ENCODE measurements around the gene PRR7. TPM values are rescaled to one million over a fixed set of nuclear protein-coding genes. Genes with fewer than 3 reads are reported as not detected.

Gene PRR7
- total and polyA plus RNA-seq, 2 of the 13 experiments (the other 11 are each of a cell fraction or from before 2014, with no cell fraction given): 4.8 to 5.0 TPM

DNA sequence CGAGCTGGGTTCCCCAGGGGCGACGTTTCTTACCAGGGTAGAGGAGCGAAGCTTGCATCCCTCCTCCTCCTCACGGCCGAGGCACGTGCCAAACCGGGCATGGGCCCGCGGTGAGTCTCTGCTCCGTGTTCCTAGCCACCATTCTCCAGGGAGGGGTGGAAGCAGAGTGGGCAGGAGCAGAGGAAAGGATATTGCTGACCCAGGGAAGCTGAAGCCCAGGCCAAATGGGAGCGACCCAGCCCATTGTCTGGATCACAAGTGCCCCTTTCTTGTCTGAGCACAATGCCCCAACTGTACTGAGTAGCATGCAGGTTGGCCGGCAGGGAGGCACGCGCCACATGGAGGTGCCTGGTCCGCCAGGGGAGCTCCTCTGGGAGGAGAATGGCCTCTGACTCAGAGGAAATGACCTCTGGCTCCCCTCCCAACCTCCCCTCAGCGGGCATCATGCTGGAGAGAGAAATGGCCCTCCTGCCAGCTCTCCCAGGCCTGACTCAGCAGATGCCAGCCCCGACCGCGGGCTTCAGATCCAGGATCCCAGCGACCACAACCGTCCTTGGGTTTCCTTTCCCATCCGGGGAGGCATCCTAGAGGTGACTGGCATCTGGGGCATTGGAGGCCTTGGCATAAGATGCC, 1.1 kb downstream of the PRR7 start (continued):
- TF ChIP-seq, protein P1, sequence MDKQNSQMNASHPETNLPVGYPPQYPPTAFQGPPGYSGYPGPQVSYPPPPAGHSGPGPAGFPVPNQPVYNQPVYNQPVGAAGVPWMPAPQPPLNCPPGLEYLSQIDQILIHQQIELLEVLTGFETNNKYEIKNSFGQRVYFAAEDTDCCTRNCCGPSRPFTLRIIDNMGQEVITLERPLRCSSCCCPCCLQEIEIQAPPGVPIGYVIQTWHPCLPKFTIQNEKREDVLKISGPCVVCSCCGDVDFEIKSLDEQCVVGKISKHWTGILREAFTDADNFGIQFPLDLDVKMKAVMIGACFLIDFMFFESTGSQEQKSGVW (CRISPR knock-in tag; IDR thresholded peaks at IDR 0.05; ENCODE audit: borderline replicate concordance): no peak
- TF ChIP-seq, protein P2, sequence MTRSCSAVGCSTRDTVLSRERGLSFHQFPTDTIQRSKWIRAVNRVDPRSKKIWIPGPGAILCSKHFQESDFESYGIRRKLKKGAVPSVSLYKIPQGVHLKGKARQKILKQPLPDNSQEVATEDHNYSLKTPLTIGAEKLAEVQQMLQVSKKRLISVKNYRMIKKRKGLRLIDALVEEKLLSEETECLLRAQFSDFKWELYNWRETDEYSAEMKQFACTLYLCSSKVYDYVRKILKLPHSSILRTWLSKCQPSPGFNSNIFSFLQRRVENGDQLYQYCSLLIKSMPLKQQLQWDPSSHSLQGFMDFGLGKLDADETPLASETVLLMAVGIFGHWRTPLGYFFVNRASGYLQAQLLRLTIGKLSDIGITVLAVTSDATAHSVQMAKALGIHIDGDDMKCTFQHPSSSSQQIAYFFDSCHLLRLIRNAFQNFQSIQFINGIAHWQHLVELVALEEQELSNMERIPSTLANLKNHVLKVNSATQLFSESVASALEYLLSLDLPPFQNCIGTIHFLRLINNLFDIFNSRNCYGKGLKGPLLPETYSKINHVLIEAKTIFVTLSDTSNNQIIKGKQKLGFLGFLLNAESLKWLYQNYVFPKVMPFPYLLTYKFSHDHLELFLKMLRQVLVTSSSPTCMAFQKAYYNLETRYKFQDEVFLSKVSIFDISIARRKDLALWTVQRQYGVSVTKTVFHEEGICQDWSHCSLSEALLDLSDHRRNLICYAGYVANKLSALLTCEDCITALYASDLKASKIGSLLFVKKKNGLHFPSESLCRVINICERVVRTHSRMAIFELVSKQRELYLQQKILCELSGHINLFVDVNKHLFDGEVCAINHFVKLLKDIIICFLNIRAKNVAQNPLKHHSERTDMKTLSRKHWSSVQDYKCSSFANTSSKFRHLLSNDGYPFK (CRISPR knock-in tag; IDR thresholded peaks at IDR 0.05; ENCODE audit: borderline replicate concordance): peak; percentile 47; the same call in 1 of the 2 replicates
- TF ChIP-seq ZNF232 (CRISPR knock-in tag; IDR thresholded peaks at IDR 0.05; ENCODE audit: borderline replicate concordance) (no peak), PRPF4 (IDR thresholded peaks at IDR 0.05; ENCODE audit: low read depth, low read length, poor library complexity, severe bottlenecking) (no peak), SRSF9 (IDR thresholded peaks at IDR 0.05; ENCODE audit: borderline replicate concordance, insufficient read depth, low read depth, low read length, poor library complexity, severe bottlenecking) (no peak), KMT2B (CRISPR knock-in tag; IDR thresholded peaks at IDR 0.05) (peak; percentile 58; the same call in 1 of the 2 replicates), TBX2 (CRISPR knock-in tag; IDR thresholded peaks at IDR 0.05; ENCODE audit: borderline replicate concordance) (peak; percentile 62; the same call in 1 of the 2 replicates), MXI1 (IDR thresholded peaks at IDR 0.05; ENCODE audit: borderline replicate concordance, low read depth, low read length) (peak; percentile 87; the same call in 1 of the 3 replicates), ZNF30 (CRISPR knock-in tag; IDR thresholded peaks at IDR 0.05) (no peak), SSRP1 (CRISPR knock-in tag; IDR thresholded peaks at IDR 0.05) (no peak), REL (CRISPR knock-in tag; conservative IDR thresholded peaks at IDR 0.05) (no peak), ZNF720 (CRISPR knock-in tag; IDR thresholded peaks at IDR 0.05) (no peak), ZNF552 (CRISPR knock-in tag; IDR thresholded peaks at IDR 0.05; ENCODE audit: borderline replicate concordance) (no peak), ZNF143 (CRISPR knock-in tag; IDR thresholded peaks at IDR 0.05) (no peak)
- TF ChIP-seq, protein P3, sequence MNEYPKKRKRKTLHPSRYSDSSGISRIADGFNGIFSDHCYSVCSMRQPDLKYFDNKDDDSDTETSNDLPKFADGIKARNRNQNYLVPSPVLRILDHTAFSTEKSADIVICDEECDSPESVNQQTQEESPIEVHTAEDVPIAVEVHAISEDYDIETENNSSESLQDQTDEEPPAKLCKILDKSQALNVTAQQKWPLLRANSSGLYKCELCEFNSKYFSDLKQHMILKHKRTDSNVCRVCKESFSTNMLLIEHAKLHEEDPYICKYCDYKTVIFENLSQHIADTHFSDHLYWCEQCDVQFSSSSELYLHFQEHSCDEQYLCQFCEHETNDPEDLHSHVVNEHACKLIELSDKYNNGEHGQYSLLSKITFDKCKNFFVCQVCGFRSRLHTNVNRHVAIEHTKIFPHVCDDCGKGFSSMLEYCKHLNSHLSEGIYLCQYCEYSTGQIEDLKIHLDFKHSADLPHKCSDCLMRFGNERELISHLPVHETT (CRISPR knock-in tag; conservative IDR thresholded peaks at IDR 0.05): 0 out of 2 replicates have a peak, but pooled peaks have one; percentile 25
- TF ChIP-seq, protein P4, sequence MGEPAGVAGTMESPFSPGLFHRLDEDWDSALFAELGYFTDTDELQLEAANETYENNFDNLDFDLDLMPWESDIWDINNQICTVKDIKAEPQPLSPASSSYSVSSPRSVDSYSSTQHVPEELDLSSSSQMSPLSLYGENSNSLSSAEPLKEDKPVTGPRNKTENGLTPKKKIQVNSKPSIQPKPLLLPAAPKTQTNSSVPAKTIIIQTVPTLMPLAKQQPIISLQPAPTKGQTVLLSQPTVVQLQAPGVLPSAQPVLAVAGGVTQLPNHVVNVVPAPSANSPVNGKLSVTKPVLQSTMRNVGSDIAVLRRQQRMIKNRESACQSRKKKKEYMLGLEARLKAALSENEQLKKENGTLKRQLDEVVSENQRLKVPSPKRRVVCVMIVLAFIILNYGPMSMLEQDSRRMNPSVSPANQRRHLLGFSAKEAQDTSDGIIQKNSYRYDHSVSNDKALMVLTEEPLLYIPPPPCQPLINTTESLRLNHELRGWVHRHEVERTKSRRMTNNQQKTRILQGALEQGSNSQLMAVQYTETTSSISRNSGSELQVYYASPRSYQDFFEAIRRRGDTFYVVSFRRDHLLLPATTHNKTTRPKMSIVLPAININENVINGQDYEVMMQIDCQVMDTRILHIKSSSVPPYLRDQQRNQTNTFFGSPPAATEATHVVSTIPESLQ (CRISPR knock-in tag; conservative IDR thresholded peaks at IDR 0.05): no peak
- TF ChIP-seq, protein P5, sequence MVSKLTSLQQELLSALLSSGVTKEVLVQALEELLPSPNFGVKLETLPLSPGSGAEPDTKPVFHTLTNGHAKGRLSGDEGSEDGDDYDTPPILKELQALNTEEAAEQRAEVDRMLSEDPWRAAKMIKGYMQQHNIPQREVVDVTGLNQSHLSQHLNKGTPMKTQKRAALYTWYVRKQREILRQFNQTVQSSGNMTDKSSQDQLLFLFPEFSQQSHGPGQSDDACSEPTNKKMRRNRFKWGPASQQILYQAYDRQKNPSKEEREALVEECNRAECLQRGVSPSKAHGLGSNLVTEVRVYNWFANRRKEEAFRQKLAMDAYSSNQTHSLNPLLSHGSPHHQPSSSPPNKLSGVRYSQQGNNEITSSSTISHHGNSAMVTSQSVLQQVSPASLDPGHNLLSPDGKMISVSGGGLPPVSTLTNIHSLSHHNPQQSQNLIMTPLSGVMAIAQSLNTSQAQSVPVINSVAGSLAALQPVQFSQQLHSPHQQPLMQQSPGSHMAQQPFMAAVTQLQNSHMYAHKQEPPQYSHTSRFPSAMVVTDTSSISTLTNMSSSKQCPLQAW (CRISPR knock-in tag; IDR thresholded peaks at IDR 0.05): peak; percentile 27; the same call in 1 of the 2 replicates
- TF ChIP-seq, protein P6, sequence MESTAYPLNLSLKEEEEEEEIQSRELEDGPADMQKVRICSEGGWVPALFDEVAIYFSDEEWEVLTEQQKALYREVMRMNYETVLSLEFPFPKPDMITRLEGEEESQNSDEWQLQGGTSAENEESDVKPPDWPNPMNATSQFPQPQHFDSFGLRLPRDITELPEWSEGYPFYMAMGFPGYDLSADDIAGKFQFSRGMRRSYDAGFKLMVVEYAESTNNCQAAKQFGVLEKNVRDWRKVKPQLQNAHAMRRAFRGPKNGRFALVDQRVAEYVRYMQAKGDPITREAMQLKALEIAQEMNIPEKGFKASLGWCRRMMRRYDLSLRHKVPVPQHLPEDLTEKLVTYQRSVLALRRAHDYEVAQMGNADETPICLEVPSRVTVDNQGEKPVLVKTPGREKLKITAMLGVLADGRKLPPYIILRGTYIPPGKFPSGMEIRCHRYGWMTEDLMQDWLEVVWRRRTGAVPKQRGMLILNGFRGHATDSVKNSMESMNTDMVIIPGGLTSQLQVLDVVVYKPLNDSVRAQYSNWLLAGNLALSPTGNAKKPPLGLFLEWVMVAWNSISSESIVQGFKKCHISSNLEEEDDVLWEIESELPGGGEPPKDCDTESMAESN (CRISPR knock-in tag; conservative IDR thresholded peaks at IDR 0.05): peak; percentile 71; the same call in 1 of the 2 replicates

Measured in HepG2 (cell line).